GM10248 (cell line): ENCODE results near the gene SMPD3.

Experiments
- CTCF ChIA-PET: fragments of 300-600 bp; sonication (Branson Sonifier 250); formaldehyde crosslinking; extraction: SDS; loops from one replicate; lab custom pipeline; 2021; ENCODE audit warnings: antibody characterized with exemption; lab: Yijun Ruan, JAX
- POLR2A ChIA-PET: fragments of 350-650 bp; sonication (Branson Sonifier 250); formaldehyde crosslinking; extraction: SDS; loops from one replicate; lab custom pipeline; 2020; ENCODE audit warnings: antibody characterized with exemption; lab: Yijun Ruan, JAX
- DNase-seq: peaks from one replicate; pipeline ENCODE4 v3.0.0; 2012; ENCODE audit errors: extremely low spot score
- CTCF ChIP-seq: IDR thresholded peaks from 2 replicates; pipeline ENCODE4 v1.5.1; 2012; ENCODE audit warnings: mild to moderate bottlenecking, low read depth; ENCODE audit errors: extremely low read depth, missing control alignments, control extremely low read depth

The SMPD3 gene

GRCh38 chr16:68399456-68399855, 48.9 kb downstream of the SMPD3 start:
- TF ChIP-seq CTCF, result no peak
- no peak for DNase-seq
- POLR2A ChIA-PET, result no interaction called here
- CTCF ChIA-PET, result interaction anchor here (1.0 to 2.2 kb wide), 3 partner anchors 17 to 137 kb away, joined by 3 to 6 read pairs (median 4); no protein-coding TSS in a partner anchor

GRCh38 chr16:68397710-68398201, 50.6 kb downstream of the SMPD3 start:
- DNase-seq, result no peak
- TF ChIP-seq CTCF, result no peak
- CTCF ChIA-PET, result interaction anchor here (1.2 to 5.7 kb wide), 8 partner anchors 12 to 114 kb away, joined by 4 to 52 read pairs (median 9); no protein-coding TSS in a partner anchor
- POLR2A ChIA-PET, result no interaction called here

- peak; percentile 40 for TF ChIP-seq CTCF
- no peak for DNase-seq
- CTCF ChIA-PET, result interaction anchor here (1.0 to 5.7 kb wide), 20 partner anchors 11 to 124 kb away, joined by 3 to 52 read pairs (median 4); no protein-coding TSS in a partner anchor
- POLR2A ChIA-PET, result no interaction called here
These were observed 51.8 kb downstream of the SMPD3 start for GRCh38 chr16:68396481-68396880.

- ChIA-PET CTCF (interaction anchor here (1.2 to 5.7 kb wide), 15 partner anchors 11 to 125 kb away, joined by 3 to 52 read pairs (median 5); no protein-coding TSS in a partner anchor), POLR2A (no interaction called here)
- TF ChIP-seq CTCF, result no peak
- DNase-seq, result no peak
These were observed 52.5 kb downstream of the SMPD3 start for GRCh38 chr16:68395815-68396214.

GRCh38 chr16:68395167-68395786, 53.0 kb downstream of the SMPD3 start:
- POLR2A ChIA-PET, result no interaction called here
- CTCF ChIA-PET, result interaction anchor here (1.1 to 5.7 kb wide), 14 partner anchors 9 to 134 kb away, joined by 3 to 52 read pairs (median 5); no protein-coding TSS in a partner anchor
- no peak for TF ChIP-seq CTCF
- no peak for DNase-seq

- ChIA-PET POLR2A (no interaction called here), CTCF (interaction anchor here (1.5 to 5.7 kb wide), 4 partner anchors 11 to 117 kb away, joined by 3 to 52 read pairs (median 8); no protein-coding TSS in a partner anchor)
- TF ChIP-seq CTCF, result no peak
- no peak for DNase-seq
These were observed 55.0 kb downstream of the SMPD3 start for GRCh38 chr16:68393333-68393732.
